K562 (cell line): ENCODE measurements around the gene PHF19. TPM values are rescaled to one million over a fixed set of nuclear protein-coding genes. Genes with fewer than 3 reads are reported as not detected.

ENCODE experiments used
- ATAC-seq: fragments of 200-7000 bp; cut with Tn5 transposase; 3 replicates; pipeline ENCODE4 v1.9.1; 2020; ENCODE audit warnings: moderate library complexity
- BruUV-seq: library from RNA; stranded (reverse); fragments of 400-500 nt; replicated peaks from 2 replicates; lab custom pipeline; 2021; lab: Mats Ljungman, UMichigan
- CTCF ChIA-PET: fragments of 300-600 bp; formaldehyde crosslinking; extraction: SDS; loops from one replicate; lab custom pipeline; 2021; ENCODE audit warnings: low intra/inter-chr PET ratio; lab: Yijun Ruan, JAX
- POLR2A ChIA-PET: fragments of 300-600, 350-650 bp; sonication (Branson Sonifier 250); formaldehyde crosslinking; extraction: SDS; loops from one replicate; lab custom pipeline; 2021; ENCODE audit warnings: antibody characterized with exemption, inconsistent platforms; lab: Yijun Ruan, JAX
- DNase-seq, 4 experiments: peaks; one replicate each; pipeline versions ENCODE4 v3.0.0 to v3.0.0-alpha.2; 2011 to 2018; ENCODE audit warnings: low spot score in 3 of 4, mixed read lengths in 3 of 4; ENCODE audit errors: extremely low read depth in 1 of 4
- FAIRE-seq: peaks from 2 replicates; lab custom pipeline; 2011; peaks lifted over from hg19 to GRCh38; lab: Jason Lieb, UNC
- H2AFZ ChIP-seq: 2 replicates; pipeline ENCODE4 v1.6.0; 2011; ENCODE audit warnings: low read depth, low read length, control low read depth, inconsistent platforms
- H3K27ac ChIP-seq: fragments of 200-600 bp; 3 replicates; pipeline ENCODE4 v1.8.0; 2011; ENCODE audit warnings: low read depth, mild to moderate bottlenecking, control low read depth, inconsistent platforms, low read length, moderate library complexity, mixed read lengths; ENCODE audit errors: extremely low read depth
- H3K27me3 ChIP-seq, 2 experiments: fragments of 300-600 bp in 1 of 2; 2 replicates in 1 of 2; 3 replicates in 1 of 2; pipeline versions ENCODE4 v1.6.0 to v1.8.0; 2011; ENCODE audit warnings: inconsistent platforms in 2 of 2, low read length in 2 of 2, mild to moderate bottlenecking in 1 of 2, mixed read lengths in 1 of 2, moderate library complexity in 1 of 2; ENCODE audit not compliant: control insufficient read depth in 2 of 2, insufficient read depth in 2 of 2
- H3K36me3 ChIP-seq: fragments of 300-600 bp; 3 replicates; pipeline ENCODE4 v1.8.0; 2011; ENCODE audit warnings: mild to moderate bottlenecking, low read length, inconsistent platforms; ENCODE audit not compliant: control insufficient read depth, insufficient read depth
- H3K4me1 ChIP-seq, 2 experiments: fragments of 200-600 bp in 1 of 2; replicated peaks in 1 of 2; 2 replicates in 1 of 2; 3 replicates in 1 of 2; pipeline versions ENCODE4 v1.5.1 to v1.8.0; 2011; ENCODE audit warnings: inconsistent platforms in 2 of 2, low read length in 2 of 2, mild to moderate bottlenecking in 1 of 2, mixed read lengths in 1 of 2, moderate library complexity in 1 of 2; ENCODE audit not compliant: control insufficient read depth in 2 of 2, insufficient read depth in 2 of 2
- H3K4me2 ChIP-seq: 2 replicates; pipeline ENCODE4 v1.6.1; 2011; ENCODE audit warnings: low read length, control low read depth, inconsistent platforms, mixed read lengths; ENCODE audit not compliant: insufficient read depth
- H3K4me3 ChIP-seq: fragments of 200-600 bp; sonication (generic), shearing (Covaris generic); 2 replicates; pipeline ENCODE4 v1.5.1; 2016; ENCODE audit warnings: control low read depth, inconsistent platforms
- H3K79me2 ChIP-seq: fragments of 200-600 bp; 3 replicates; pipeline ENCODE4 v1.8.0; 2011; ENCODE audit warnings: low read length, inconsistent platforms; ENCODE audit not compliant: control insufficient read depth, insufficient read depth
- H3K9ac ChIP-seq, 2 experiments: 2 replicates each; pipeline versions ENCODE4 v1.6.0 to v1.6.1; 2011; ENCODE audit warnings: low read depth in 2 of 2, low read length in 2 of 2, control low read depth in 1 of 2, inconsistent platforms in 1 of 2, mild to moderate bottlenecking in 1 of 2, mixed read lengths in 1 of 2; ENCODE audit not compliant: insufficient read depth in 1 of 2
- H3K9me1 ChIP-seq: one replicate; pipeline ENCODE4 v1.6.0; 2011; ENCODE audit warnings: inconsistent platforms, mild to moderate bottlenecking, low read length, moderate library complexity; ENCODE audit not compliant: control insufficient read depth, insufficient read depth
- H3K9me3 ChIP-seq: replicated peaks from 2 replicates; pipeline ENCODE4 v1.5.1; 2011; ENCODE audit warnings: low read depth, low read length, inconsistent platforms; ENCODE audit not compliant: control insufficient read depth, insufficient read depth
- H4K20me1 ChIP-seq: replicated peaks from 2 replicates; pipeline ENCODE4 v1.6.1; 2011; ENCODE audit warnings: low read length, inconsistent platforms, mixed read lengths; ENCODE audit not compliant: control insufficient read depth, insufficient read depth
- CAMTA2 ChIP-seq: fragments of 250-450 bp; sonication (Bioruptor Pico); conservative IDR thresholded peaks from 2 replicates; pipeline ENCODE4 v1.5.1; 2022
- CREB1 ChIP-seq, 2 experiments: sonication (generic) in 1 of 2; formaldehyde crosslinking in 1 of 2; IDR thresholded peaks; 2 replicates each; pipeline versions ENCODE4 v1.6.1 to v1.8.0; 2012 to 2022; ENCODE audit warnings: inconsistent platforms in 1 of 2, mild to moderate bottlenecking in 1 of 2, missing genetic modification reagents in 1 of 2, moderate library complexity in 1 of 2
- DNMT1 ChIP-seq: fragments of 450-650 bp; IDR thresholded peaks from 2 replicates; pipeline ENCODE4 v1.6.1; 2016; ENCODE audit warnings: antibody characterized with exemption, mild to moderate bottlenecking
- EP400 ChIP-seq: fragments of 450-650 bp; IDR thresholded peaks from 2 replicates; pipeline ENCODE4 v1.6.1; 2017; ENCODE audit warnings: antibody characterized with exemption, mild to moderate bottlenecking, moderate library complexity
- ILK ChIP-seq: fragments of 450-650 bp; IDR thresholded peaks from 2 replicates; pipeline ENCODE4 v1.6.1; 2016; ENCODE audit warnings: missing genetic modification characterization, low read depth, mild to moderate bottlenecking, missing compliant biosample characterization, moderate library complexity, borderline replicate concordance
- KDM1A ChIP-seq, 2 experiments: fragments of 450-650 bp; IDR thresholded peaks; 2 replicates each; pipeline ENCODE4 v1.6.1; 2016; ENCODE audit warnings: mild to moderate bottlenecking in 2 of 2
- RBFOX2 ChIP-seq: fragments of 200-400 bp; formaldehyde crosslinking; IDR thresholded peaks from 2 replicates; pipeline ENCODE4 v1.6.1; 2017; ENCODE audit warnings: low read depth, mild to moderate bottlenecking, low read length, moderate library complexity
- RCOR1 ChIP-seq, 2 experiments: IDR thresholded peaks; 2 replicates each; pipeline ENCODE4 v1.6.1; 2012; ENCODE audit warnings: low read depth in 2 of 2, low read length in 2 of 2, borderline replicate concordance in 1 of 2, improper control_type of control experiment in 1 of 2
- RREB1 ChIP-seq: fragments of 250-450 bp; sonication (Bioruptor Pico); IDR thresholded peaks from 2 replicates; pipeline ENCODE4 v1.4.0; 2020
- WGBS: fragments of 100-300 bp; shearing (Covaris generic); methylation state at CpG from one replicate; pipeline ENCODE4 v1.1.6; 2016; ENCODE audit warnings: low coverage, mixed read lengths; ENCODE audit not compliant: insufficient coverage; ENCODE audit errors: missing lambda C conversion rate; 5-methylcytosine and 5-hydroxymethylcytosine counted together
- in situ Hi-C: fragments of 300-500 bp; cut with MboI; formaldehyde crosslinking; loops from 4 replicates; pipeline ENCODE4 v1.15.0; 2018; ENCODE audit warnings: inconsistent platforms, mixed read lengths
- intact Hi-C: fragments of 100-400 bp; cut with micrococcal nuclease; formaldehyde crosslinking; loops from 2 replicates; pipeline ENCODE4 v1.14.2; 2022
- polyA plus RNA-seq, 8 experiments: library from polyadenylated mRNA; depleted of rRNA in 4 of 8; stranded (reverse) in 5 of 8; unstranded in 3 of 8; fragments of >200 nt; fragmentation: Nextera tagmentation in 2 of 8; fragmentation: Illumina TruSeq in 1 of 8; extraction: Ambion mirVana in 2 of 8; extraction: Trizol in 1 of 8; gene quantifications; 2 replicates each; pipeline versions ENCODE4 v1.2.1 to v1.2.3, GENCODE V29; 2011 to 2014; ENCODE audit warnings: inconsistent platforms in 1 of 8, missing spikeins in 1 of 8
- total RNA-seq, 7 experiments: library from RNA; depleted of rRNA in 6 of 7; stranded (reverse); fragments of >200 nt in 6 of 7; fragmentation: Illumina TruSeq in 2 of 7; extraction: Trizol in 2 of 7; gene quantifications; 2 replicates each; pipeline versions ENCODE4 v1.2.1 to v1.2.3, GENCODE V29; 2011 to 2021; ENCODE audit warnings: low replicate concordance in 1 of 7
- TF ChIP-seq, protein P1 (sequence below): sonication (generic); formaldehyde crosslinking; IDR thresholded peaks from 2 replicates; pipeline ENCODE4 v1.4.0; 2020; ENCODE audit warnings: mild to moderate bottlenecking, missing genetic modification reagents

Gene PHF19
- total and polyA plus RNA-seq, 9 of the 15 experiments (the other 6 are each of a cell fraction or from before 2014, with no cell fraction given) = 95.8 to 403 (median 255) TPM

DNA sequence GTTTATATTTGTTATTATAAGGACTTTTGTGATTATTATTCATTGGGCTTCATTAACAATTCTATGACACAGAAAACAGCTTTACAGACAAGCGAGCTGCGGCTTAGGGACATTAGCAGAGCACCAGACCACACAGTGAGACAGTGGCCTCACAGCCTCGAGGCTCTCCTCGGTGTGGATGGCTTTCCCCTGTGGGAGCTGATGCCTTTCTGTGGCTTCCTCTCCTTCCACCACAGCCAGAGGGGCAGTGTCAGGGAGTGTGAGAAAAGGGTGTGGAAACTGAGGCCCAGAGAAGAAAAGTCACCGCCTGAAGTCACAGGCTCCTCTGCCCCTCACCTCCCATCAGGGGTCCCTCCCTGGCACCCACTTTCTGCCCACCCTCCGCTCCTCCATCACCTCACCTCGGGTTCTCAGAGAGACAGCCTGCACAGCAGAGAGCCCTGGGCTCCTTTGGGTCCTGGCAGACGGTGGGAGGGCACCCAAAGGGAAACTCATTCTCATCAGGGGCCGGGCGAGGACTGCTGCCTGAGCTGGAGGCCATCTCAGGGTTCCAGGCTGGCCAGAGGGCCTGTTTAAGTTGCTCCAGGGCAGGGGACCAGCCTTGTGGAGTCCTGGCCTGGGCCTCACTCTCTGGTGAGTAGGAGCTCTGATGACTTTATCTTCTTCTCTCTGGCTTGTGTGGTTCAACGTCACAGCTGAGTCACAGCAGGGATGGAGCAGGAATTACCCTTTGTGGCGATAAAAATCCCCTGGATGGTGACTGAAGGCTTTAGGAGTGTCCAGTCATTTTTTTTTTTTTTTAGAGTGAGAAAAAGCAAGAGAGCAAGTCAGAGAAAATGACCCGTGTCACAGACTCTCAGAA lies 48.8 kb upstream of the PHF19 start:
- ATAC-seq (peak; percentile 72), DNase-seq (peak; percentile 29 to 83 (median 54)), FAIRE-seq (peak; percentile 96)
- H3K79me2 ChIP-seq = no peaks in the 10 kb centered on the region
- H3K9me1 ChIP-seq = no peaks in the 10 kb centered on the region
- intact Hi-C loops = no loop called here
- H3K27ac ChIP-seq = no peak overlapping the region; the same call in 2 of the 3 replicates
- peak overlapping the region; percentile 75 for H2AFZ ChIP-seq
- no peak overlapping the region for H3K4me3 ChIP-seq
- CTCF ChIA-PET = no interaction called here
- H3K4me2 ChIP-seq = peak overlapping the region; percentile 47; the same call in 1 of the 2 replicates
- H3K4me1 ChIP-seq = peaks cover 12 to 24% of the 10 kb centered on the region in 2 experiments
- POLR2A ChIA-PET = interaction anchor here (0.8 to 1.0 kb wide), 2 partner anchors 19 to 42 kb away, joined by 3 to 4 read pairs; no protein-coding TSS in a partner anchor
- H4K20me1 ChIP-seq = no peaks in the 10 kb centered on the region
- no peaks in the 10 kb centered on the region for H3K36me3 ChIP-seq
- in situ Hi-C loops = loop anchor here (25.0 kb wide), 1 partner anchor 313 kb away; no protein-coding TSS in a partner anchor
- no peaks in the 10 kb centered on the region for H3K27me3 ChIP-seq
- 27% methylated on average over 12 of the region's 13 CpGs for WGBS
- H3K9me3 ChIP-seq = no peaks in the 10 kb centered on the region
- H3K9ac ChIP-seq = peak overlapping the region; percentile 11 to 77; a peak in 1 of 4 replicates
- no TSS peak for BruUV-seq
- TF ChIP-seq RREB1 (CRISPR knock-in tag) (peak; percentile 75; the same call in 1 of the 2 replicates), KDM1A (IDR thresholded peaks at IDR 0.05) (peak; percentile 72 to 82; a peak in 3 of 4 replicates), ILK (no peak), CREB1 (IDR thresholded peaks at IDR 0.05) (peak; percentile 77), CREB1 (CRISPR knock-in tag; IDR thresholded peaks at IDR 0.05) (peak; percentile 81), RBFOX2 (0 out of 2 replicates have a peak, but pooled peaks have one; percentile 24), RCOR1 (IDR thresholded peaks at IDR 0.05; ENCODE audit: borderline replicate concordance in 1 of 2, low read depth in 2 of 2, low read length in 2 of 2) (peak in 1 of 2 experiments; percentile 99; a peak in 2 of 4 replicates), DNMT1 (no peak), EP400 (no peak), CAMTA2 (CRISPR knock-in tag) (no peak)
- TF ChIP-seq, protein P1, sequence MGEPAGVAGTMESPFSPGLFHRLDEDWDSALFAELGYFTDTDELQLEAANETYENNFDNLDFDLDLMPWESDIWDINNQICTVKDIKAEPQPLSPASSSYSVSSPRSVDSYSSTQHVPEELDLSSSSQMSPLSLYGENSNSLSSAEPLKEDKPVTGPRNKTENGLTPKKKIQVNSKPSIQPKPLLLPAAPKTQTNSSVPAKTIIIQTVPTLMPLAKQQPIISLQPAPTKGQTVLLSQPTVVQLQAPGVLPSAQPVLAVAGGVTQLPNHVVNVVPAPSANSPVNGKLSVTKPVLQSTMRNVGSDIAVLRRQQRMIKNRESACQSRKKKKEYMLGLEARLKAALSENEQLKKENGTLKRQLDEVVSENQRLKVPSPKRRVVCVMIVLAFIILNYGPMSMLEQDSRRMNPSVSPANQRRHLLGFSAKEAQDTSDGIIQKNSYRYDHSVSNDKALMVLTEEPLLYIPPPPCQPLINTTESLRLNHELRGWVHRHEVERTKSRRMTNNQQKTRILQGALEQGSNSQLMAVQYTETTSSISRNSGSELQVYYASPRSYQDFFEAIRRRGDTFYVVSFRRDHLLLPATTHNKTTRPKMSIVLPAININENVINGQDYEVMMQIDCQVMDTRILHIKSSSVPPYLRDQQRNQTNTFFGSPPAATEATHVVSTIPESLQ = no peak
